Fibroblast of lung (primary cell): Measurements from ENCODE around the gene FAM72A. TPM values are rescaled to one million over a fixed set of nuclear protein-coding genes. Genes with fewer than 3 reads are reported as not detected.
"Not testable (repeated sequence)": the region's sequence is repeated elsewhere in the genome, so short reads cannot be mapped to it uniquely, and the experiment has no call there.

Source experiments
- DNase-seq, 2 donors: peaks; one replicate each; pipeline versions ENCODE4 v3.0.0 to v3.0.0-alpha.2; 2010; ENCODE audit warnings: low read depth in 2 of 2
- H2AFZ ChIP-seq: 2 replicates; pipeline ENCODE4 v1.5.1; 2012; ENCODE audit warnings: low read length, control low read depth, inconsistent platforms
- H3K27ac ChIP-seq: 2 replicates; pipeline ENCODE4 v1.5.1; 2011; ENCODE audit warnings: low read length, control low read depth; ENCODE audit not compliant: insufficient read depth
- H3K27me3 ChIP-seq: 2 replicates; pipeline ENCODE4 v1.5.1; 2011; ENCODE audit warnings: mild to moderate bottlenecking, low read length; ENCODE audit not compliant: control insufficient read depth, insufficient read depth
- H3K36me3 ChIP-seq: 2 replicates; pipeline ENCODE4 v1.5.1; 2011; ENCODE audit warnings: low read length; ENCODE audit not compliant: control insufficient read depth, insufficient read depth
- H3K4me1 ChIP-seq: 2 replicates; pipeline ENCODE4 v1.5.1; 2011; ENCODE audit warnings: low read length; ENCODE audit not compliant: control insufficient read depth, insufficient read depth; ENCODE audit errors: extremely low read depth
- H3K4me2 ChIP-seq: 2 replicates; pipeline ENCODE4 v1.5.1; 2011; ENCODE audit warnings: low read length, control low read depth; ENCODE audit not compliant: insufficient read depth; ENCODE audit errors: extremely low read depth
- H3K4me3 ChIP-seq, 4 experiments: fragments of 200-600 bp in 1 of 4; sonication (generic) in 1 of 4; replicated peaks in 1 of 4; 2 replicates each; pipeline ENCODE4 v1.5.1; 2011 to 2016; ENCODE audit warnings: low read length in 4 of 4, low read depth in 3 of 4, mild to moderate bottlenecking in 3 of 4, control low read depth in 2 of 4, inconsistent platforms in 1 of 4, mixed read lengths in 1 of 4; ENCODE audit not compliant: insufficient read depth in 1 of 4; ENCODE audit errors: control extremely low read depth in 1 of 4
- H3K79me2 ChIP-seq: 2 replicates; pipeline ENCODE4 v1.5.1; 2012; ENCODE audit warnings: mild to moderate bottlenecking, low read length, inconsistent platforms; ENCODE audit not compliant: control insufficient read depth, insufficient read depth
- H3K9ac ChIP-seq: 2 replicates; pipeline ENCODE4 v1.5.1; 2011; ENCODE audit warnings: mild to moderate bottlenecking, low read length, control low read depth; ENCODE audit not compliant: insufficient read depth
- H3K9me3 ChIP-seq: 2 replicates; pipeline ENCODE4 v1.5.1; 2012; ENCODE audit warnings: low read depth, low read length; ENCODE audit not compliant: control insufficient read depth, insufficient read depth
- H4K20me1 ChIP-seq: 2 replicates; pipeline ENCODE4 v1.5.1; 2011; ENCODE audit warnings: low read length; ENCODE audit not compliant: control insufficient read depth, insufficient read depth; ENCODE audit errors: extremely low read depth
- polyA minus RNA-seq: library from RNA; depleted of rRNA, polyadenylated mRNA; stranded (reverse); fragments of >200 nt; gene quantifications from 2 replicates; pipeline ENCODE4 v1.2.3, GENCODE V29; 2011; ENCODE audit warnings: low replicate concordance
- polyA plus RNA-seq, 2 donors: library from polyadenylated mRNA; depleted of rRNA in 1 of 2; stranded (reverse) in 1 of 2; unstranded in 1 of 2; fragments of >200 nt; gene quantifications; 2 replicates each; pipeline ENCODE4 v1.2.1, GENCODE V29; 2011 to 2012; ENCODE audit warnings: missing spikeins in 1 of 2
- total RNA-seq: library from RNA; depleted of rRNA; stranded (reverse); fragments of >200 nt; gene quantifications from 2 replicates; pipeline ENCODE4 v1.2.1, GENCODE V29; 2014

The FAM72A gene
- total RNA-seq (1.8 and 4.5 TPM in 2 replicates), polyA plus RNA-seq (1.5 and 4.5 TPM in 2 replicates), polyA minus RNA-seq (3.7 TPM in 1 of 2 replicates, not detected in the other)
- polyA plus RNA-seq (2012), result 2.1 and 4.1 TPM in 2 replicates

- not testable (repeated sequence) for H2AFZ ChIP-seq, H3K79me2 ChIP-seq, H4K20me1 ChIP-seq, H3K9me3 ChIP-seq, H3K4me1 ChIP-seq, H3K36me3 ChIP-seq, H3K4me2 ChIP-seq, H3K27me3 ChIP-seq
- peak within 1 kb of the TSS; percentile 57 for H3K27ac ChIP-seq
- DNase-seq, result peak; percentile 100
- H3K9ac ChIP-seq, result peak within 1 kb of the TSS; percentile 42
- peak within 1 kb of the TSS; percentile 12 to 55 (median 21) for H3K4me3 ChIP-seq
These were observed at the start of gene FAM72A for GRCh38 chr1:206202789-206203363. Gene FAM72A (minus strand): TSS chr1:206202839. CDS start chr1:206202025, 814 bp downstream.

GRCh38 chr1:206250953-206251681 is 48.5 kb upstream of the FAM72A start:
- not testable (repeated sequence) for H3K4me1 ChIP-seq, H3K79me2 ChIP-seq, H3K4me3 ChIP-seq, H3K27me3 ChIP-seq, H2AFZ ChIP-seq, H3K9me3 ChIP-seq, H3K9ac ChIP-seq, H3K4me2 ChIP-seq, H4K20me1 ChIP-seq, H3K27ac ChIP-seq, H3K36me3 ChIP-seq, DNase-seq

GRCh38 chr1:206246129-206246886 is 43.7 kb upstream of the FAM72A start:
- not testable (repeated sequence) for DNase-seq

GRCh38 chr1:206245479-206245878 is 42.8 kb upstream of the FAM72A start:
- not testable (repeated sequence) for H3K9ac ChIP-seq, H3K36me3 ChIP-seq, H3K4me3 ChIP-seq, H3K79me2 ChIP-seq, H3K27me3 ChIP-seq, H4K20me1 ChIP-seq, H3K4me1 ChIP-seq, DNase-seq, H3K9me3 ChIP-seq, H2AFZ ChIP-seq, H3K4me2 ChIP-seq, H3K27ac ChIP-seq

More at GRCh38 chr1:206246129-206246886, 43.7 kb upstream of the FAM72A start:
- H3K27me3 ChIP-seq, H3K9me3 ChIP-seq, H3K4me3 ChIP-seq, H4K20me1 ChIP-seq, H3K36me3 ChIP-seq, H3K4me2 ChIP-seq, H2AFZ ChIP-seq, H3K79me2 ChIP-seq, H3K27ac ChIP-seq, H3K4me1 ChIP-seq, H3K9ac ChIP-seq: not testable (repeated sequence)

- not testable (repeated sequence) for H3K36me3 ChIP-seq, H3K4me2 ChIP-seq, H3K9me3 ChIP-seq, H3K27me3 ChIP-seq, H3K27ac ChIP-seq, H3K4me3 ChIP-seq, H2AFZ ChIP-seq, H3K4me1 ChIP-seq, H3K79me2 ChIP-seq, DNase-seq, H4K20me1 ChIP-seq, H3K9ac ChIP-seq
These were observed 40.7 kb upstream of the FAM72A start for GRCh38 chr1:206243335-206243734.

GRCh38 chr1:206240288-206240687 is 37.6 kb upstream of the FAM72A start:
- not testable (repeated sequence) for H3K9me3 ChIP-seq, H2AFZ ChIP-seq, H3K4me3 ChIP-seq, H3K4me2 ChIP-seq, H3K4me1 ChIP-seq, H3K27me3 ChIP-seq, H3K27ac ChIP-seq, H3K9ac ChIP-seq, H3K36me3 ChIP-seq, H4K20me1 ChIP-seq, H3K79me2 ChIP-seq
- peak in 1 of 2 donors; percentile 2 for DNase-seq
